Stimulated activated CD4-positive, alpha-beta T cell treated with anti-CD3 and anti-CD28 coated beads, TNF-alpha, amount 100 ng/mL, for 48 hours (primary cell): ENCODE data around the gene KCNT2.
"Not testable (repeated sequence)": the region's sequence is repeated elsewhere in the genome, so short reads cannot be mapped to it uniquely, and the experiment has no call there.

Experiments
- DNase-seq, 3 donors: peaks; one replicate each; pipeline ENCODE4 v3.0.0-alpha.2; 2020; ENCODE audit warnings: low read depth in 3 of 3

The KCNT2 gene

GRCh38 chr1:196590959-196591358 lies 17.3 kb downstream of the KCNT2 start:
- DNase-seq, result no peak

GRCh38 chr1:196590012-196590708 lies 18.1 kb downstream of the KCNT2 start:
- DNase-seq, result no peak

- DNase-seq, result no peak
Measured at GRCh38 chr1:196584696-196585095, 23.5 kb downstream of the KCNT2 start.

- DNase-seq, result no peak
Measured at GRCh38 chr1:196577386-196577785, 30.9 kb downstream of the KCNT2 start.

- no peak for DNase-seq
Measured at GRCh38 chr1:196573226-196573625, 35.0 kb downstream of the KCNT2 start.

- no peak for DNase-seq
Measured at GRCh38 chr1:196567238-196567637, 41.0 kb downstream of the KCNT2 start.

GRCh38 chr1:196563768-196564167 lies 44.5 kb downstream of the KCNT2 start:
- no peak for DNase-seq

GRCh38 chr1:196559314-196559713 lies 48.9 kb downstream of the KCNT2 start:
- no peak for DNase-seq

- no peak for DNase-seq
Measured at GRCh38 chr1:196558411-196558810, 49.8 kb downstream of the KCNT2 start.

- DNase-seq, result no peak
Measured at GRCh38 chr1:196557797-196558196, 50.4 kb downstream of the KCNT2 start.

- DNase-seq, result no peak
Measured at GRCh38 chr1:196550731-196551130, 57.5 kb downstream of the KCNT2 start.

GRCh38 chr1:196546272-196547111 lies 61.7 kb downstream of the KCNT2 start:
- no peak for DNase-seq

GRCh38 chr1:196545222-196545621 lies 63.0 kb downstream of the KCNT2 start:
- DNase-seq, result no peak

- DNase-seq, result no peak
Measured at GRCh38 chr1:196544617-196545016, 63.6 kb downstream of the KCNT2 start.

GRCh38 chr1:196543833-196544232 lies 64.4 kb downstream of the KCNT2 start:
- no peak for DNase-seq

GRCh38 chr1:196538473-196538872 lies 69.8 kb downstream of the KCNT2 start:
- DNase-seq, result no peak

GRCh38 chr1:196535727-196536126 lies 72.5 kb downstream of the KCNT2 start:
- no peak for DNase-seq

- DNase-seq, result no peak
Measured at GRCh38 chr1:196531737-196532524, 76.3 kb downstream of the KCNT2 start.

GRCh38 chr1:196527919-196528318 lies 80.3 kb downstream of the KCNT2 start:
- DNase-seq, result no peak

GRCh38 chr1:196522574-196523345 lies 85.5 kb downstream of the KCNT2 start:
- DNase-seq, result not testable (repeated sequence)

- no peak for DNase-seq
Measured at GRCh38 chr1:196517193-196517592, 91.0 kb downstream of the KCNT2 start.

- DNase-seq, result no peak
Measured at GRCh38 chr1:196516373-196516772, 91.9 kb downstream of the KCNT2 start.
